ENCODE results near the gene KCNH6. TPM values are rescaled to one million over a fixed set of nuclear protein-coding genes. Genes with fewer than 3 reads are reported as not detected.

Gene KCNH6
- total RNA-seq, 8 experiments from 2014 or later, result 0.05 to 0.78 (median 0.11) TPM; not detected in 2

Other genes with a start within 250 kb of the KCNH6 start
- 10 to 100 TPM in 1 of 8 experiments, 1 to 10 TPM in 7; 4.7 to 45.4 (median 6.6) TPM for gene CYB561, start 77.1 kb upstream of the KCNH6 start, total RNA-seq
- 1 to 10 TPM in 6 of 8 experiments, under 1 TPM in 2; 0.49 to 3.2 (median 1.4) TPM for gene ACE, start 46.3 kb upstream of the KCNH6 start, total RNA-seq
- gene DCAF7, start 27.1 kb downstream of the KCNH6 start, total RNA-seq, result 10 to 100 TPM; 31.5 to 79.4 (median 61.1) TPM
- gene TACO1, start 77.5 kb downstream of the KCNH6 start, total RNA-seq, result 10 to 100 TPM; 11.5 to 31.5 (median 22.4) TPM
- 10 to 100 TPM; 11.0 to 25.4 (median 15.1) TPM for gene MAP3K3, start 99.1 kb downstream of the KCNH6 start, total RNA-seq
- 10 to 100 TPM in 5 of 8 experiments, 1 to 10 TPM in 2, under 1 TPM in 1; 0.97 to 64.4 (median 17.8) TPM for gene LIMD2, start 176.8 kb downstream of the KCNH6 start, total RNA-seq
- gene STRADA, start 218.4 kb downstream of the KCNH6 start, total RNA-seq, result 10 to 100 TPM; 23.3 to 88.1 (median 33.4) TPM

Data from motor neuron (in vitro differentiated cells).